HT-29 (cell line): ENCODE data around the gene PEMT. TPM values are rescaled to one million over a fixed set of nuclear protein-coding genes. Genes with fewer than 3 reads are reported as not detected.

Experiments used
- DNase-seq: peaks from one replicate; pipeline ENCODE4 v3.0.0-alpha.2; 2015; ENCODE audit warnings: low spot score
- total RNA-seq: library from RNA; depleted of rRNA; stranded (reverse); fragments of >200 nt; shearing (Covaris generic); gene quantifications from 2 replicates; pipeline ENCODE4 v1.2.3, GENCODE V29; 2014

Gene PEMT
- total RNA-seq, 1 experiment from 2014 or later, result 64.4 TPM

- DNase-seq, result no peak
Observed at GRCh38 chr17:17514993-17515933, 76.2 kb downstream of the PEMT start.

GRCh38 chr17:17514361-17514992, 77.0 kb downstream of the PEMT start:
- DNase-seq, result no peak

- DNase-seq, result no peak
Observed at GRCh38 chr17:17513626-17514025, 77.9 kb downstream of the PEMT start.

GRCh38 chr17:17512866-17513265, 78.6 kb downstream of the PEMT start:
- DNase-seq, result no peak

- peak; percentile 23 for DNase-seq
Observed at GRCh38 chr17:17511881-17512858, 79.3 kb downstream of the PEMT start.

- no peak for DNase-seq
Observed at GRCh38 chr17:17511293-17511741, 80.2 kb downstream of the PEMT start.

- DNase-seq, result no peak
Observed at GRCh38 chr17:17510456-17511292, 80.8 kb downstream of the PEMT start.

- DNase-seq, result peak; percentile 25
Observed at GRCh38 chr17:17509601-17510425, 81.7 kb downstream of the PEMT start.

- DNase-seq, result no peak
Observed at GRCh38 chr17:17508646-17509591, 82.6 kb downstream of the PEMT start.

GRCh38 chr17:17508019-17508535, 83.4 kb downstream of the PEMT start:
- DNase-seq, result no peak

GRCh38 chr17:17507465-17508011, 84.0 kb downstream of the PEMT start:
- DNase-seq, result no peak

- no peak for DNase-seq
Observed at GRCh38 chr17:17506893-17507464, 84.5 kb downstream of the PEMT start.

- DNase-seq, result no peak
Observed at GRCh38 chr17:17506181-17506741, 85.2 kb downstream of the PEMT start.

- DNase-seq, result no peak
Observed at GRCh38 chr17:17505610-17506171, 85.8 kb downstream of the PEMT start.

GRCh38 chr17:17505151-17505550, 86.4 kb downstream of the PEMT start:
- no peak for DNase-seq

GRCh38 chr17:17504341-17505140, 87.0 kb downstream of the PEMT start:
- DNase-seq, result no peak
